HepG2 (cell line): ENCODE data around the gene MAP3K9.

Experiments
- CEBPB ChIP-seq: IDR thresholded peaks from 2 replicates; pipeline ENCODE4 v1.6.1; 2011; ENCODE audit warnings: low read depth, low read length, improper control_type of control experiment, borderline replicate concordance
- PITX1 ChIP-seq: sonication (generic); formaldehyde crosslinking; IDR thresholded peaks from 2 replicates; pipeline ENCODE4 v1.5.1; 2020; ENCODE audit warnings: mild to moderate bottlenecking, missing genetic modification reagents
- ZNF83 ChIP-seq: sonication (generic); formaldehyde crosslinking; IDR thresholded peaks from 2 replicates; pipeline ENCODE4 v1.4.0; 2020; ENCODE audit warnings: missing genetic modification reagents, mild to moderate bottlenecking, borderline replicate concordance

- TF ChIP-seq ZNF83 (CRISPR knock-in tag) (no peak), PITX1 (CRISPR knock-in tag) (no peak), CEBPB (no peak)
Measured at GRCh38 chr14:70785556-70785955, 23.8 kb downstream of the MAP3K9 start.
